HepG2 (cell line): ENCODE results near the gene SERTAD3. TPM values are rescaled to one million over a fixed set of nuclear protein-coding genes. Genes with fewer than 3 reads are reported as not detected.

ENCODE experiments used
- CHD4 ChIP-seq: fragments of 200-600 bp; sonication (generic); IDR thresholded peaks from 2 replicates; pipeline ENCODE4 v1.7.0; 2017; ENCODE audit warnings: mild to moderate bottlenecking, low read length, borderline replicate concordance
- GATA4 ChIP-seq: sonication (generic); IDR thresholded peaks from 2 replicates; pipeline ENCODE4 v1.6.1; 2016; ENCODE audit warnings: antibody characterized with exemption, low read depth, borderline replicate concordance
- GTF3A ChIP-seq: sonication (generic); formaldehyde crosslinking; conservative IDR thresholded peaks from 2 replicates; pipeline ENCODE4 v1.4.0; 2020; ENCODE audit warnings: mild to moderate bottlenecking, missing genetic modification reagents
- HDAC2 ChIP-seq: sonication (generic); formaldehyde crosslinking; IDR thresholded peaks from 2 replicates; pipeline ENCODE4 v1.4.0; 2020; ENCODE audit warnings: missing genetic modification reagents
- HMGXB4 ChIP-seq, 2 experiments: sonication (generic) in 1 of 2; formaldehyde crosslinking in 1 of 2; IDR thresholded peaks; 2 replicates each; pipeline versions ENCODE4 v1.4.0 to v1.6.1; 2018 to 2020; ENCODE audit warnings: missing genetic modification reagents in 2 of 2, borderline replicate concordance in 1 of 2, low read depth in 1 of 2, mild to moderate bottlenecking in 1 of 2, missing biosample characterization in 1 of 2
- MAZ ChIP-seq, 2 experiments: sonication (generic) in 1 of 2; formaldehyde crosslinking in 1 of 2; IDR thresholded peaks; 2 replicates each; pipeline versions ENCODE4 v1.5.0 to v1.6.1; 2012 to 2020; ENCODE audit warnings: low read depth in 2 of 2, mild to moderate bottlenecking in 2 of 2, borderline replicate concordance in 1 of 2, improper control_type of control experiment in 1 of 2, low read length in 1 of 2, missing genetic modification reagents in 1 of 2, moderate library complexity in 1 of 2
- MEIS1 ChIP-seq: sonication (generic); formaldehyde crosslinking; IDR thresholded peaks from 2 replicates; pipeline ENCODE4 v1.9.0; 2021; ENCODE audit warnings: mild to moderate bottlenecking, missing genetic modification reagents, moderate library complexity, borderline replicate concordance
- NCOA5 ChIP-seq: sonication (generic); formaldehyde crosslinking; IDR thresholded peaks from 2 replicates; pipeline ENCODE4 v1.4.0; 2020; ENCODE audit warnings: missing genetic modification reagents
- NKX3-1 ChIP-seq: sonication (generic); formaldehyde crosslinking; IDR thresholded peaks from 2 replicates; pipeline ENCODE4 v1.5.0; 2020; ENCODE audit warnings: missing genetic modification reagents
- NRL ChIP-seq: sonication (generic); formaldehyde crosslinking; IDR thresholded peaks from 2 replicates; pipeline ENCODE4 v1.5.0; 2020; ENCODE audit warnings: missing genetic modification reagents, mild to moderate bottlenecking, moderate library complexity, borderline replicate concordance
- PATZ1 ChIP-seq: sonication (generic); formaldehyde crosslinking; IDR thresholded peaks from 2 replicates; pipeline ENCODE4 v1.4.0; 2020; ENCODE audit warnings: missing genetic modification reagents
- RXRB ChIP-seq: IDR thresholded peaks from 2 replicates; pipeline ENCODE4 v1.6.1; 2016; ENCODE audit warnings: borderline replicate concordance, missing genetic modification reagents, missing compliant biosample characterization
- SKIL ChIP-seq: sonication (generic); formaldehyde crosslinking; IDR thresholded peaks from 2 replicates; pipeline ENCODE4 v1.8.0; 2022; ENCODE audit warnings: missing genetic modification reagents, mild to moderate bottlenecking, moderate library complexity, borderline replicate concordance
- SP5 ChIP-seq: IDR thresholded peaks from 2 replicates; pipeline ENCODE4 v1.6.1; 2016; ENCODE audit warnings: low read depth, borderline replicate concordance
- ZBTB42 ChIP-seq: sonication (generic); formaldehyde crosslinking; IDR thresholded peaks from 2 replicates; pipeline ENCODE4 v1.5.0; 2020; ENCODE audit warnings: mild to moderate bottlenecking, missing genetic modification reagents
- ZNF274 ChIP-seq: sonication (generic); formaldehyde crosslinking; IDR thresholded peaks from 2 replicates; pipeline ENCODE4 v1.5.1; 2020; ENCODE audit warnings: mild to moderate bottlenecking, missing genetic modification reagents
- ZNF607 ChIP-seq: sonication (generic); formaldehyde crosslinking; IDR thresholded peaks from 2 replicates; pipeline ENCODE4 v1.5.1; 2020; ENCODE audit warnings: missing genetic modification reagents, mild to moderate bottlenecking, borderline replicate concordance
- ZNF660 ChIP-seq: sonication (generic); formaldehyde crosslinking; IDR thresholded peaks from 2 replicates; pipeline ENCODE4 v1.5.1; 2020; ENCODE audit warnings: mild to moderate bottlenecking, low read depth, missing genetic modification reagents, borderline replicate concordance
- ZNF788 ChIP-seq: sonication (generic); formaldehyde crosslinking; IDR thresholded peaks from 2 replicates; pipeline ENCODE4 v1.5.0; 2020; ENCODE audit warnings: mild to moderate bottlenecking, missing genetic modification reagents, borderline replicate concordance
- ZNF800 ChIP-seq: sonication (generic); formaldehyde crosslinking; IDR thresholded peaks from 2 replicates; pipeline ENCODE4 v1.4.0; 2020; ENCODE audit warnings: missing genetic modification reagents
- polyA plus RNA-seq, 8 experiments: library from polyadenylated mRNA; depleted of rRNA in 3 of 8; stranded (reverse) in 7 of 8; unstranded in 1 of 8; fragments of >200 nt; fragmentation: Illumina TruSeq in 4 of 8; extraction: Trizol in 4 of 8; gene quantifications; 2 replicates each; pipeline versions ENCODE4 v1.2.1 to v1.2.3, GENCODE V29; 2011 to 2016; ENCODE audit warnings: low read depth in 4 of 8, missing spikeins in 1 of 8, mixed read lengths in 1 of 8; ENCODE audit not compliant: insufficient read depth in 1 of 8
- total RNA-seq, 5 experiments: library from RNA; depleted of rRNA; stranded (reverse); fragments of >200 nt; fragmentation: Illumina TruSeq; extraction: Trizol; gene quantifications; 2 replicates each; pipeline ENCODE4 v1.2.3, GENCODE V29; 2016; ENCODE audit warnings: low read depth in 1 of 5

Gene SERTAD3
- total and polyA plus RNA-seq, 2 of the 13 experiments (the other 11 are each of a cell fraction or from before 2014, with no cell fraction given): 9.6 to 16.9 TPM

GRCh38 chr19:40465557-40466218, 21.6 kb upstream of the SERTAD3 start, which contains the start of gene BLVRB (continued):
- peak in 1 of 2 experiments; percentile 78; a peak in 2 of 4 replicates for TF ChIP-seq HMGXB4 (CRISPR knock-in tag; IDR thresholded peaks at IDR 0.05; ENCODE audit: borderline replicate concordance in 1 of 2, low read depth in 1 of 2)
- TF ChIP-seq CHD4: no peak
- TF ChIP-seq HDAC2: no peak; the same call in 1 of the 2 replicates
- no peak for TF ChIP-seq ZBTB42 (CRISPR knock-in tag)
- peak; percentile 84 for TF ChIP-seq MEIS1 (CRISPR knock-in tag)
- no peak for TF ChIP-seq ZNF800 (CRISPR knock-in tag)
- no peak for TF ChIP-seq RXRB
- TF ChIP-seq ZNF607 (CRISPR knock-in tag): peak; percentile 74; the same call in 1 of the 2 replicates
- peak; percentile 65; the same call in 1 of the 2 replicates for TF ChIP-seq ZNF274
- peak; percentile 13; the same call in 1 of the 2 replicates for TF ChIP-seq MAZ (IDR thresholded peaks at IDR 0.05; ENCODE audit: borderline replicate concordance, low read depth, low read length)
- no peak for TF ChIP-seq MAZ (CRISPR knock-in tag; IDR thresholded peaks at IDR 0.05; ENCODE audit: low read depth)
- no peak for TF ChIP-seq GTF3A (CRISPR knock-in tag)
- TF ChIP-seq NRL: peak; percentile 20; the same call in 1 of the 2 replicates
- TF ChIP-seq NCOA5 (CRISPR knock-in tag): no peak
- peak; percentile 17; the same call in 1 of the 2 replicates for TF ChIP-seq PATZ1
- no peak for TF ChIP-seq NKX3-1 (CRISPR knock-in tag)
- no peak for TF ChIP-seq ZNF660 (CRISPR knock-in tag)
- TF ChIP-seq ZNF788 (CRISPR knock-in tag): peak; percentile 40; the same call in 1 of the 2 replicates
- TF ChIP-seq SKIL (CRISPR knock-in tag): peak; percentile 25; the same call in 1 of the 2 replicates
- peak; percentile 75; the same call in 1 of the 2 replicates for TF ChIP-seq SP5
- 0 out of 2 replicates have a peak, but pooled peaks have one; percentile 51 for TF ChIP-seq GATA4
